ENCODE measurements around the gene INO80D.
"Not testable (repeated sequence)": the region's sequence is repeated elsewhere in the genome, so short reads cannot be mapped to it uniquely, and the experiment has no call there.

Gene INO80D

GRCh38 chr2:205978728-205979127, 107.2 kb downstream of the INO80D start:
- DNase-seq (ENCODE audit: low spot score) = not testable (repeated sequence)

GRCh38 chr2:205977699-205978098, 108.3 kb downstream of the INO80D start:
- DNase-seq (ENCODE audit: low spot score) = not testable (repeated sequence)

- not testable (repeated sequence) for DNase-seq (ENCODE audit: low spot score)
Measured at GRCh38 chr2:205976934-205977659, 108.9 kb downstream of the INO80D start.

- DNase-seq (ENCODE audit: low spot score) = no peak
Measured at GRCh38 chr2:205976120-205976814, 109.7 kb downstream of the INO80D start.

GRCh38 chr2:205975082-205975949, 110.7 kb downstream of the INO80D start:
- no peak for DNase-seq (ENCODE audit: low spot score)

- DNase-seq (ENCODE audit: low spot score) = no peak
Measured at GRCh38 chr2:205972113-205972512, 113.9 kb downstream of the INO80D start.

GRCh38 chr2:205970348-205970747, 115.6 kb downstream of the INO80D start:
- no peak for DNase-seq (ENCODE audit: low spot score)

- DNase-seq (ENCODE audit: low spot score) = no peak
Measured at GRCh38 chr2:205969584-205969983, 116.4 kb downstream of the INO80D start.

GRCh38 chr2:205967391-205968075, 118.4 kb downstream of the INO80D start:
- no peak for DNase-seq (ENCODE audit: low spot score)

GRCh38 chr2:205965707-205966106, 120.3 kb downstream of the INO80D start:
- DNase-seq (ENCODE audit: low spot score) = no peak

GRCh38 chr2:205964111-205964761, 121.7 kb downstream of the INO80D start:
- DNase-seq (ENCODE audit: low spot score) = no peak

- DNase-seq (ENCODE audit: low spot score) = no peak
Measured at GRCh38 chr2:205959521-205959920, 126.5 kb downstream of the INO80D start.

- no peak for DNase-seq (ENCODE audit: low spot score)
Measured at GRCh38 chr2:205957452-205958154, 128.4 kb downstream of the INO80D start.

- DNase-seq (ENCODE audit: low spot score) = no peak
Measured at GRCh38 chr2:205954707-205955106, 131.3 kb downstream of the INO80D start.

- DNase-seq (ENCODE audit: low spot score) = no peak
Measured at GRCh38 chr2:205952282-205952681, 133.7 kb downstream of the INO80D start.

- no peak for DNase-seq (ENCODE audit: low spot score)
Measured at GRCh38 chr2:205948883-205949282, 137.1 kb downstream of the INO80D start.

- no peak for DNase-seq (ENCODE audit: low spot score)
Measured at GRCh38 chr2:205948496-205948837, 137.5 kb downstream of the INO80D start.

- peak; percentile 79 for DNase-seq (ENCODE audit: low spot score)
Measured at GRCh38 chr2:205947621-205948495, 138.1 kb downstream of the INO80D start.

GRCh38 chr2:205946226-205946625, 139.7 kb downstream of the INO80D start:
- DNase-seq (ENCODE audit: low spot score) = no peak

Measured in Ammon's horn (tissue), 1 donor.